Mesendoderm (in vitro differentiated cells): Measurements from ENCODE around the gene POLR1B.
A peak's percentile ranks its signal among the peaks of the same experiment; 100 is the strongest.
"Not testable (repeated sequence)": the region's sequence is repeated elsewhere in the genome, so short reads cannot be mapped to it uniquely, and the experiment has no call there.

Experiments
- DNase-seq: peaks from one replicate; pipeline ENCODE4 v3.0.0; 2013
- H2AK5ac ChIP-seq: 2 replicates; pipeline ENCODE4 v1.6.1; 2013; ENCODE audit warnings: low read length, inconsistent platforms
- H2BK120ac ChIP-seq: 2 replicates; pipeline ENCODE4 v1.6.1; 2013; ENCODE audit warnings: low read depth, mild to moderate bottlenecking, low read length, moderate library complexity, mixed read lengths
- H2BK15ac ChIP-seq: replicated peaks from 2 replicates; pipeline ENCODE4 v1.6.1; 2013; ENCODE audit warnings: low read depth, mild to moderate bottlenecking, moderate library complexity
- H2BK5ac ChIP-seq: 2 replicates; pipeline ENCODE4 v1.6.1; 2013; ENCODE audit warnings: low read length, inconsistent platforms
- H3K18ac ChIP-seq: 2 replicates; pipeline ENCODE4 v1.6.1; 2013; ENCODE audit warnings: mild to moderate bottlenecking, low read length, mixed read lengths
- H3K23ac ChIP-seq: one replicate; pipeline ENCODE4 v1.6.1; 2013; ENCODE audit warnings: low read length
- H3K27ac ChIP-seq: 2 replicates; pipeline ENCODE4 v1.5.1; 2013; ENCODE audit warnings: low read depth, mild to moderate bottlenecking, inconsistent platforms, low read length, moderate library complexity
- H3K27me3 ChIP-seq: 2 replicates; pipeline ENCODE4 v1.6.1; 2013; ENCODE audit warnings: low read length, control low read depth, mild to moderate bottlenecking, inconsistent platforms; ENCODE audit not compliant: insufficient read depth, poor library complexity
- H3K36me3 ChIP-seq: 2 replicates; pipeline ENCODE4 v1.6.1; 2013; ENCODE audit warnings: low read length, inconsistent platforms; ENCODE audit not compliant: control insufficient read depth, insufficient read depth
- H3K4ac ChIP-seq: one replicate; pipeline ENCODE4 v1.6.1; 2013; ENCODE audit warnings: low read depth, mild to moderate bottlenecking, low read length, moderate library complexity
- H3K4me1 ChIP-seq: 2 replicates; pipeline ENCODE4 v1.6.1; 2013; ENCODE audit warnings: low read depth, low read length, inconsistent platforms; ENCODE audit not compliant: control insufficient read depth
- H3K4me2 ChIP-seq: 2 replicates; pipeline ENCODE4 v1.6.1; 2013; ENCODE audit warnings: low read length
- H3K4me3 ChIP-seq: 2 replicates; pipeline ENCODE4 v1.5.1; 2013; ENCODE audit warnings: mild to moderate bottlenecking, low read length
- H3K56ac ChIP-seq: one replicate; pipeline ENCODE4 v1.6.1; 2013; ENCODE audit warnings: low read length
- H3K79me1 ChIP-seq: 2 replicates; pipeline ENCODE4 v1.6.1; 2013; ENCODE audit warnings: low read length, inconsistent platforms
- H3K79me2 ChIP-seq: 2 replicates; pipeline ENCODE4 v1.6.1; 2013; ENCODE audit warnings: mild to moderate bottlenecking, low read length; ENCODE audit not compliant: control insufficient read depth, insufficient read depth
- H3K9ac ChIP-seq: 2 replicates; pipeline ENCODE4 v1.6.1; 2013; ENCODE audit warnings: low read length, inconsistent platforms
- H4K5ac ChIP-seq: one replicate; pipeline ENCODE4 v1.6.1; 2013; ENCODE audit warnings: low read length
- H4K8ac ChIP-seq: one replicate; pipeline ENCODE4 v1.6.1; 2013; ENCODE audit warnings: low read depth, mild to moderate bottlenecking, control low read depth, low read length, moderate library complexity
- WGBS: extraction: QIAGEN DNeasy Blood & Tissue Kit; methylation state at CpG from one replicate; pipeline ENCODE4 v1.1.7; 2013; ENCODE audit warnings: low lambda C conversion rate, missing lambda C conversion rate; ENCODE audit not compliant: insufficient coverage; ENCODE audit errors: extremely low coverage; 5-methylcytosine and 5-hydroxymethylcytosine counted together

The POLR1B gene

GRCh38 chr2:112542984-112543661, 858 bp downstream of the POLR1B start:
- no CpG with 5 or more reads among the region's 18 CpGs for WGBS
- no peak overlapping the region for H3K18ac ChIP-seq
- DNase-seq = peak; percentile 23
- peak overlapping the region; percentile 90 for H3K4me3 ChIP-seq
- H3K27ac ChIP-seq = no peak overlapping the region
- no peaks in the 10 kb centered on the region for H3K4me1 ChIP-seq
- H2BK120ac ChIP-seq = no peak overlapping the region
- peak overlapping the region; percentile 95 for H3K4me2 ChIP-seq
- H3K56ac ChIP-seq = peak overlapping the region; percentile 97
- H3K79me2 ChIP-seq = peaks cover 31% of the 10 kb centered on the region
- no peak overlapping the region for H4K5ac ChIP-seq
- H3K4ac ChIP-seq = no peak overlapping the region
- no peak overlapping the region for H4K8ac ChIP-seq
- no peak overlapping the region for H2BK15ac ChIP-seq
- no peaks in the 10 kb centered on the region for H3K27me3 ChIP-seq
- H3K9ac ChIP-seq = peak overlapping the region; percentile 87
- H3K79me1 ChIP-seq = peaks cover 6% of the 10 kb centered on the region
- H3K36me3 ChIP-seq = peaks cover 2% of the 10 kb centered on the region
- no peak overlapping the region for H3K23ac ChIP-seq
- H2AK5ac ChIP-seq = no peak overlapping the region
- no peak overlapping the region for H2BK5ac ChIP-seq

DNA sequence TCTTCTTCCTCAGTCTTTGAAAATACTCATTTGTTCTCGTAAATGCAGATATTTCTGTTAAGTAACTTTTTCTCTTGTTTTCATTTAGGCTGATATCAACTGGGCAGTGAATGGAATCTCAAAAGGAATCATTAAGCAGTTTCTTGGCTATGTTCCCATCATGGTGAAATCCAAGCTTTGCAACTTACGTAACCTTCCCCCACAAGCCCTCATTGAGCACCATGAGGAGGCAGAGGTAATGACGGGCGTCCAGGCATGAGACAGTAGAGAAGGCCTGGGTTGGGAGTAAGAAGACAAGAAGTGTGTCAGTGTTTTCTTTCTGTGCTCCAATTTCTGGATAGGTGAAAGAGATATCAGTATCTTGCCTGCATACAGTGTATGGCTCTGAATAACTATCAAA, 5.1 kb downstream of the POLR1B start:
- H3K4ac ChIP-seq = no peak overlapping the region
- no peak overlapping the region for H3K18ac ChIP-seq
- H3K36me3 ChIP-seq = peaks cover 7% of the 10 kb centered on the region
- no peak overlapping the region for H3K56ac ChIP-seq
- H2BK120ac ChIP-seq = no peak overlapping the region
- H3K4me1 ChIP-seq = no peaks in the 10 kb centered on the region
- H3K27ac ChIP-seq = no peak overlapping the region
- DNase-seq = no peak
- WGBS = no CpG with 5 or more reads among the region's 4 CpGs
- H4K5ac ChIP-seq = no peak overlapping the region
- no peak overlapping the region for H2BK5ac ChIP-seq
- no peaks in the 10 kb centered on the region for H3K27me3 ChIP-seq
- no peak overlapping the region for H3K9ac ChIP-seq
- H2BK15ac ChIP-seq = no peak overlapping the region
- H3K79me2 ChIP-seq = peaks cover 31% of the 10 kb centered on the region
- no peak overlapping the region for H3K4me3 ChIP-seq
- no peak overlapping the region for H3K23ac ChIP-seq
- H4K8ac ChIP-seq = no peak overlapping the region
- H2AK5ac ChIP-seq = no peak overlapping the region
- peaks cover 8% of the 10 kb centered on the region for H3K79me1 ChIP-seq
- H3K4me2 ChIP-seq = no peak overlapping the region

DNA sequence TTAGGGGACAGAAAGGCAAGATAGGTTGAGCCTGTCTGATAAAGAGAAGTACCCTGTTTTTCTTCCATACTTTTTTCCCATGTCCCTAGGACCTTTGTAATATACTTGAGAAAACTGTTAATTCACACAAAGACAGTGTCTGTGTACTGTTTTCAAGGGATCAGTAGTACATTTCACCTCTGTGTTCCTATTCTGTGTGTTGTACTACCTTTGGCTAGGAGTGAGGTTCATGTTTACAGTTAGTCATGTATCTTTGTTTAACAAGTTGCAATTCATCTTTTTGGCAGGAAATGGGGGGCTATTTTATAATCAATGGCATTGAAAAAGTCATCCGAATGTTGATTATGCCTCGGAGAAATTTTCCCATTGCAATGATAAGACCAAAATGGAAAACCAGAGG, 6.7 kb downstream of the POLR1B start:
- Histone ChIP-seq H3K9ac (no peak overlapping the region), H2BK15ac (no peak overlapping the region), H3K4me3 (no peak overlapping the region), H3K4ac (no peak overlapping the region), H4K8ac (no peak overlapping the region), H3K79me1 (peaks cover 5% of the 10 kb centered on the region), H2BK120ac (no peak overlapping the region), H2BK5ac (no peak overlapping the region), H3K56ac (no peak overlapping the region), H3K4me1 (no peaks in the 10 kb centered on the region), H2AK5ac (no peak overlapping the region), H4K5ac (no peak overlapping the region), H3K27me3 (no peaks in the 10 kb centered on the region), H3K23ac (no peak overlapping the region), H3K18ac (no peak overlapping the region), H3K36me3 (peaks cover 11% of the 10 kb centered on the region), H3K27ac (no peak overlapping the region), H3K4me2 (no peak overlapping the region), H3K79me2 (peaks cover 16% of the 10 kb centered on the region)
- WGBS = no CpG with 5 or more reads among the region's 2 CpGs
- no peak for DNase-seq

- Histone ChIP-seq H3K23ac (no peak overlapping the region), H3K79me1 (peaks cover 1% of the 10 kb centered on the region)
Observed at GRCh38 chr2:112566104-112566503, 23.8 kb downstream of the POLR1B start.

GRCh38 chr2:112566508-112566907, 24.2 kb downstream of the POLR1B start:
- not testable (repeated sequence) for H3K27ac ChIP-seq

More at GRCh38 chr2:112566104-112566503, 23.8 kb downstream of the POLR1B start:
- no peaks in the 10 kb centered on the region for H3K79me2 ChIP-seq
- H2AK5ac ChIP-seq = no peak overlapping the region
- H4K5ac ChIP-seq = no peak overlapping the region
- peaks cover 15% of the 10 kb centered on the region for H3K36me3 ChIP-seq
- H4K8ac ChIP-seq = no peak overlapping the region
- H3K4me2 ChIP-seq = no peak overlapping the region
- no peak overlapping the region for H3K56ac ChIP-seq
- no peak overlapping the region for H3K27ac ChIP-seq
- no peak overlapping the region for H2BK15ac ChIP-seq
- no peak overlapping the region for H3K4ac ChIP-seq
- H3K27me3 ChIP-seq = no peaks in the 10 kb centered on the region
- H3K4me1 ChIP-seq = no peaks in the 10 kb centered on the region
- H3K9ac ChIP-seq = no peak overlapping the region
- no CpG with 5 or more reads among the region's 3 CpGs for WGBS
- DNase-seq = no peak
- H2BK5ac ChIP-seq = no peak overlapping the region
- no peak overlapping the region for H3K4me3 ChIP-seq
- H2BK120ac ChIP-seq = no peak overlapping the region
- H3K18ac ChIP-seq = no peak overlapping the region

DNA sequence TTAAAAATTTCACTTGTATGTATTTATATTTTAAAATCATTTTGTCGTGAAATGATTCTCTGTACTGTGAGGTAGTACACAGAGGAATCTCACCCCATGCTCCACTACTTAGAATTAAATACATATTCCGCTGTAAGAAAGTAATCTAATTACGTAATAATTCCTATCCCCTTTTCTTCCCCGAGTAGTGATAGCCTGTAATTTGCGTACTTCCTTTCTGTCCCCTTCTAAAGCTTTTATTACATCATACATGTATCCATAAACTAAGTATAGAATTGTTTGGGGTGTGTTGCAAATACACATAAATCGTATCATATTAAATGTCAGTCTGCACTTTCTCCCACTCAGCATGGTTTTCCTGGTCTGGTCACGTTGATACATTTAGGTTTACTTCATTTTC, 29.7 kb downstream of the POLR1B start:
- no peak overlapping the region for H3K23ac ChIP-seq
- H3K27me3 ChIP-seq = no peaks in the 10 kb centered on the region
- no peak overlapping the region for H2BK120ac ChIP-seq
- WGBS = 100% methylated on average over 3 of the region's 7 CpGs
- H3K4ac ChIP-seq = no peak overlapping the region
- no peak overlapping the region for H3K9ac ChIP-seq
- H3K27ac ChIP-seq = no peak overlapping the region
- no peak overlapping the region for H2BK5ac ChIP-seq
- H3K79me2 ChIP-seq = no peaks in the 10 kb centered on the region
- H3K4me2 ChIP-seq = no peak overlapping the region
- no peak overlapping the region for H3K18ac ChIP-seq
- no peak for DNase-seq
- H4K5ac ChIP-seq = no peak overlapping the region
- H3K79me1 ChIP-seq = peaks cover 1% of the 10 kb centered on the region
- no peak overlapping the region for H4K8ac ChIP-seq
- no peaks in the 10 kb centered on the region for H3K4me1 ChIP-seq
- peaks cover 17% of the 10 kb centered on the region for H3K36me3 ChIP-seq
- H3K4me3 ChIP-seq = no peak overlapping the region
- H3K56ac ChIP-seq = no peak overlapping the region
- H2BK15ac ChIP-seq = no peak overlapping the region
- H2AK5ac ChIP-seq = no peak overlapping the region

More at GRCh38 chr2:112566508-112566907, 24.2 kb downstream of the POLR1B start:
- H3K79me2 ChIP-seq, H3K4me1 ChIP-seq, H3K27me3 ChIP-seq, H3K79me1 ChIP-seq, H4K8ac ChIP-seq, H3K18ac ChIP-seq, H4K5ac ChIP-seq, H3K4me3 ChIP-seq, H2AK5ac ChIP-seq, H2BK5ac ChIP-seq, DNase-seq, H2BK120ac ChIP-seq, H3K56ac ChIP-seq, H3K9ac ChIP-seq, H3K23ac ChIP-seq, H2BK15ac ChIP-seq, H3K4ac ChIP-seq, H3K4me2 ChIP-seq: not testable (repeated sequence)
- H3K36me3 ChIP-seq = peaks cover 15% of the 10 kb centered on the region
- no CpG with 5 or more reads among the region's 5 CpGs for WGBS
